Uterus (tissue), 2 donors: ENCODE results near the gene TNFAIP8L1.

ENCODE experiments used
- POLR2A ChIP-seq, 2 donors: fragments of 450-650 bp; IDR thresholded peaks; one replicate each; pipeline ENCODE4 v1.6.1; 2016; ENCODE audit warnings: antibody characterized with exemption in 2 of 2, mild to moderate bottlenecking in 1 of 2, moderate library complexity in 1 of 2
- TF ChIP-seq, protein P1 (sequence below), 4 experiments: fragments of 200-600 bp in 2 of 4; fragments of 450-650 bp in 2 of 4; sonication (generic) in 2 of 4; IDR thresholded peaks; one replicate each; pipeline ENCODE4 v1.5.1; 2016 to 2019; ENCODE audit warnings: antibody characterized with exemption in 4 of 4, mild to moderate bottlenecking in 2 of 4, moderate library complexity in 1 of 4

DNA sequence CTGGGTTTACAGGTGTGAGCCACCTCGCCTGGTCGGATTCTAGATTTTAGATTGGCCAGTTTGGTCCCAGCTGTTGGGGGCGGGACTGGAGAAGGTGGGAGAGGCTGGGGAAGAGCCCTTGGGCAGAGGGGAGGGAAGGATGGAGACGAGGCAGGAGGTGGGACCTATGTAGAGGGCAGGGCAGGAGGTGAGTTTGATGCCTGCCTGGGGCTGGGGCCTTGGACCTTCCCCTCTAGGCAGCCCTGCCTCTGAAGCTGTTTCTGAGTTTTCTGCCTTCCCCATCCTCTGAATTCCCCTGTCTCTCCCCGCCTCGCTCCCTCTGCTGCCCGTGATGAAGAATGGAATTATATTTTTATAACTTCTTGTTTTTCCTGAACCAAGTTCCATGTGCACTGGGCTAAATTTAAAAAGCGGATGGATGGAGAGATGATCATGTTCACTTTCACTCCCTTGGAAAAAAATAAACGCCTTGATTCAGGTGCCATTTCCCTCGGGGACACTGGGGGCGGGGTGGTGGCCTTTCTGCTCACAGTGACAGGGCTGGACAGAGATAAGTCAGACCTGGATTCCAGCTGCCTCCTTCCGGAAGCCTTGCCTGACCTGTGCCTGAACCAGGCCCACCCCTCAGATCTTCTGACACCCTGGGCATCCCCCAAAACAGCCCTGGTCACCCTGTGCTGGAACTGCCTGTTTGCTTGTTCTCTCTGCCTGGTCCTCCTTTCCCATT, 16.5 kb upstream of the TNFAIP8L1 start:
- TF ChIP-seq, protein P1, sequence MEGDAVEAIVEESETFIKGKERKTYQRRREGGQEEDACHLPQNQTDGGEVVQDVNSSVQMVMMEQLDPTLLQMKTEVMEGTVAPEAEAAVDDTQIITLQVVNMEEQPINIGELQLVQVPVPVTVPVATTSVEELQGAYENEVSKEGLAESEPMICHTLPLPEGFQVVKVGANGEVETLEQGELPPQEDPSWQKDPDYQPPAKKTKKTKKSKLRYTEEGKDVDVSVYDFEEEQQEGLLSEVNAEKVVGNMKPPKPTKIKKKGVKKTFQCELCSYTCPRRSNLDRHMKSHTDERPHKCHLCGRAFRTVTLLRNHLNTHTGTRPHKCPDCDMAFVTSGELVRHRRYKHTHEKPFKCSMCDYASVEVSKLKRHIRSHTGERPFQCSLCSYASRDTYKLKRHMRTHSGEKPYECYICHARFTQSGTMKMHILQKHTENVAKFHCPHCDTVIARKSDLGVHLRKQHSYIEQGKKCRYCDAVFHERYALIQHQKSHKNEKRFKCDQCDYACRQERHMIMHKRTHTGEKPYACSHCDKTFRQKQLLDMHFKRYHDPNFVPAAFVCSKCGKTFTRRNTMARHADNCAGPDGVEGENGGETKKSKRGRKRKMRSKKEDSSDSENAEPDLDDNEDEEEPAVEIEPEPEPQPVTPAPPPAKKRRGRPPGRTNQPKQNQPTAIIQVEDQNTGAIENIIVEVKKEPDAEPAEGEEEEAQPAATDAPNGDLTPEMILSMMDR (IDR thresholded peaks at IDR 0.05), result no peak
- TF ChIP-seq POLR2A (IDR thresholded peaks at IDR 0.05), result no peak
